DMS 273 (cell line): ENCODE measurements around the gene ACADVL.
A peak's percentile ranks its signal among the peaks of the same experiment; 100 is the strongest.

ENCODE experiments used
- DNase-seq: peaks from one replicate; lab custom pipeline; 2025; ENCODE audit not compliant: unreplicated experiment; lab: John Stamatoyannopoulos, UW

The ACADVL gene

DNA sequence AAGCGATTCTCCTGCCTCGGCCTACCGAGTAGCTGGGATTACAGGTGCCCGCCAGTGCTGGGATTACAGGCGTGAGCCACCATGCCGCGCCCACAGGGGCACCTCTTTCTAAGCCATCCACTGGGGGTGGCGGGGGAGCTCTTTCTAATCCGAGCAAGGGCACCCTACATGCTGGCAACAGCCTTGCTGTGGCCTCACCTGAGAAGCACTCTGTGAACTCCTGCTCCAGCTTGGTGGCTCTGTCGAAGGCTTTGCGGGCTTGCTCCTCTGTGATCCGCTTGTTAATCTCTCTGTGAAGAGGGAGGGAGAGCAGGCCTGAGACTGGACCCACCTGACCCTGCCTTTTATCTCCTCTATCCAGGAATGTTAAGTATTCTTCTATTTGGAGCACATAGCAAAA is 28.7 kb upstream of the ACADVL start:
- DNase-seq: no peak

DNA sequence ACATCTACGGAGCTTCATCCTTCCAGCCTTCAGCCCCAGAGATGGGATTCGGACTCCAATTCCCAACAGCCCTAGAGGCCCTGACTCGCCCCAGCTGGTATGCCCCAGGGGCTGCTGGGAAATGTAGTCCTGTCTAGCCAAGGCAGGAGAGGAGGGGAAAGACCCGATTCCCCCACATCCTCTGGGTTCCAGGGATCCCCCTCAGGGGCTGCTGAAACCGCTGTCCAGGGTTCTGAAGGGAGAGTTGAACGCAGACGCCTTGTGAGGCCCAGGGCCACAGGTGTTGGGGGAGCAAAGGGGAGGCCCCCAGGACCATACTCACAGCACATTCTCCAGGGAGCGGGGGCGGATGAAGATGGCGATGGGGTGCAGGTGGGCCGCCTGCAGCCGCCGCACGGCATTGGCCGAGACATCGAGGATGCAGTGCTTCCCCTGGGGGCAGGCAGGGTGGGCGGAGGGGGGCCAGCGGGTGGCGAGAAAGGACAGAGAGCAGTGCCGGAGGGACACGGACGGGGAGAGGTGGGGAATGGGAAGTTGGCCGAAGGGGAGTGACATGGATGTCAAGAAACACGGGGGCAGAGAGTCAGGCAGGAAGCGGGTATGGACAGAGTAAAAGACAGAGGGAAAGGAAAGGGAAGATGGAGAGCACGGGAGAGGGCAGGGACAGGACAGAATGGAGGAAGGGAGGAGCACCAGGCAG is 28.0 kb upstream of the ACADVL start:
- DNase-seq: peak; percentile 80

DNA sequence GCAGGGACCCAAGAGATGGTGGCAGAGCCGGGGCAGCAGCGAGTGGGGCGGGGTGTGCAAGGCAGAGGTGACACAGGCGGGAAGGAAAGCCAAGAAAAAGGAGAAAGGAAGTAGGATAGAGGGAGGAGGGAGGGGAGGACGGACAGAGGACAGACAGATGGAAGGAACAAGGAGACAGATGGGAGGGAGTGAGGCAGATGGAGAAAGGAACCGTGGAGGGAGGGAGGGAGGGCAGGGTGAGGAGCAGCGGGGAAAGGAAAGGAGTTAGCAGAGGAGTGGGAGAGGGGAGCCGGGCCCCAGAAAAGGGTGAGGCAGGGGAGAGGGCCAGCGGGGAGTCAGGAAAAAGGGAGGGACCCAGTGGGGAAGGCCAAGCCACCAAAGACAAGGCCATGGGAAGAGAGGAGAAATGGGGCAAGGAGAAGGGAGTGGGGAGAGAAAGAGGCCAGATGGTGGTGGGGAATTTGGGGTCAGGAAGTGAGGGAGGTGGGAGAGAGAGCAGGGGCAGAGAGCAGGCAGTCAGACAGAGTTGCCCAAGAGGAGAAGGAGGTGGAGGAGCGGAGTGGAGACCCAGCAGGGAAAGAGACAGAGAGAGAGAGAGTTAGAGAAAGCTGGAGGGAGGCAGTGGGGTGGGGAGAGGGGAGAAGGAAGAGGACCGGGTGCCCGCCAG is 27.3 kb upstream of the ACADVL start:
- DNase-seq: peak; percentile 89

DNA sequence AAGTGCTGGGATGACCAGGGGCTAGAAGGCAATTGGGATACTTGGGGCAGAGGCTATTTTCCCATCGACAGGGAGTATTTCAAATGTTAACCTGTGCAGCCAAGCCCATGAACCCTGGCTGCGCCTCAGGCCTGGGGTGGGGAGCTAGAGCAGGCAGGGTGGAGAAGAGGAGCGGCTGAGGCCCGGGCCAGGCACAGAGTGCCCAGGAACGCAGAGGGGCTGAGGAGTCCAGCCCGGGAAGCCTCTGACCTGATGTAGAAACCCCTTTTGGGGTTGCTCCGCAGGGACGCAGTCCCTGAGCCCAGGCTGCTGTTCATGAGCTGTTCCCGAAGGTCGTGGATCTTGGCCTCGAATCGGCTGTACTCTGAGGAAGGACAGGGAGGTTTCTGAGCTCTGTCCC is 23.8 kb upstream of the ACADVL start:
- no peak for DNase-seq

DNA sequence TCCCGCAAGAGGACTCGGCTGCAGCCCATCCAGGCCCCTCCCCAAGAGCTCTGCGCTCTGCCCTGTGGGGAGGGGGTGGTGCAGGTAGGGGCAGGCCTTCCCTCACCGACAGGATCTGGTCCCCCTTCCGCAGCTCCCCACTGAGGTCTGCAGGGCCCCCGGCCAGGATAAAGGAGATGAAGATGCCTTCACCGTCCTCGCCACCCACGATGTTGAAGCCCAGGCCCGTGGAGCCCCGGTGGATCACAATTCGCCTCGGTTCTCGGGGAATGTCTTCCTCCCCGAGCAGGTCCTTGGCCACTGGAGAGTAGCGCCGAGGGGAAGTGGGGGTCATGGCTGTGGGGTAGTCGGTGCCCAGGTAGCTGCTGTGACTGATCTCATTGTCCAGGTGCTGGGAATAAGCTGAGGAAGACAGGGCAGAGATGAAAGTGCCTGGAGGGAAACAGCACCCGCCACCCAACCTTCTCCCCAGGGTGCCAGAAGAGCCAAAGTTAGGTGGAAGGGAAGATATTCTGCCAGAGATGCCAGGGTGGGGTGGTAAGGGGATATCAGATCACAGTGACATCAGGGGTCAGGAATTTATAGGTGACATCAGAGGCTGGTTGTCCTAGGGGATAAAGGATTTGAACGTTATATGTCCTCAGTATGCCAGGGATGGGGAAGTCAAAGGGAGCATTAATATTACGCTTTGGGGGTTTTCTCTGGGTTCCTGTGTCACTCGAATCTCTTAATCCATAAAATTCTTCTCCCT is 22.9 kb upstream of the ACADVL start:
- no peak for DNase-seq

DNA sequence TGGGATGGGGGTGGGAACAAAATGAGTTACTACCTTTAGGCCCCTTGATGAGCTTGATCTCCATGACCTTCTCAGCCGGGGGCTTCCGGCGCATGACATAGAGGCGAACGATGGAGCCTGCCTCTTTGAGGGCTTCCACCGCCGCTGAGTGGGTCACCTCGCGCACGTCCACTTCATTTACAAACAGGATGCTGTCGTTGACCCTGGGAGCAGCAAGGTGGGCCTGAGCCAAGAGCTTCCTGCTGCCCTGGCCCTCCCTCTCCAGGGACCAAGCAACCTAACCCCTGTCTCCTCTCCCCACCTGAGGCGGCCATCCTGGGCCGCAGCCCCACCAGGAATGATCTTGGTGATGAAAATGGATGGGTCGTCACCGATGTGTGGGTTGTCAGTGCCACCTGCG is 16.3 kb upstream of the ACADVL start:
- no peak for DNase-seq

DNA sequence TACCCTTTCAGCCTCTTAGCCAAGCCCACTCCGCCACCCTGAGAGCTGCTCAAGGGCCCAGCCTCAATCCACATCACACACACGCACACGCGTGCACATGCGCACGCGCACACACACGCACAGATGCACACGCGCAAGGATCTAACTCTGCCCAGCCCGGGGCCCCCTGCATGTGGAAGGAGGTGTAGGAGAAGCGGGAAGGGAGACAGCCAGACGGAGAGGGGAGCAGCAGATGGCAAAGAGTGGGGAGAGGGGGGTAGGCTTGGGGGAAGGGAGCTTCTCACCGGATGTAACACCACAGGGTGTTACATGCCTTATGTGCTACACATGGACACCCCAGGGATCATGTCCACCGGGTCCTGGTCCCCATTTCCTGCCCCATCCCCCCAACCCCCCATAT is 15.4 kb upstream of the ACADVL start:
- peak; percentile 92 for DNase-seq

DNA sequence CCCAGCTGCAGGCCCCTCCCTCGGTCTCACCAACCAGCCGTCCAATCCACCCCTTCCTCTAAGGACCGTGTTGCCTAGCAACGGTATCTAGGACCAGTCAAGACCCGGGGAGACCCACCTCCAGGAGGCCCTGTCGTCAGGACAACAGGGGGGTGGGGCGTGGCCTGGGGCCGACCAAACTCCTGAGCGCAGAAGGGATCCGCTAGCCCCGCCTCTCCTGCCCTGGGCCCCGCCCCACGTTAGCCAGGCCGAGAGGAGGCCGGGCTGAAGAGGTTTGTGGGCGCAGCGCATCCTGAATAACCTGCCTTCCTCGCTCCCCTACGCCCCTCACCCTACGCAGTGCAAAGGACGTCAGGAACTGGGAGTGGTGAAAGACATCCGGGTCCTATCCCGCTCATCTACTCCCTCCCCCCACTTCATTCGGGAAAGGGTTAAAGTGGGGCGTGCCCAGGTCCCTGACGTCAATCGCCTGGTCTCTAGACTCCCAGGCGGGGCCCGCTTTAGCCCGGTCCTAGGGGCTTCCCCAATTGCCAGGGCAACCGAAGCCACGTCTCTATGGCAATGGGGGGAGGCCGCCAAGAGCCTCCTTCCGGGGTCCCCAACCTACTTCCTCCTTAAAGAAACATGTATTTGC is 14.8 kb upstream of the ACADVL start:
- DNase-seq: peak; percentile 98

DNA sequence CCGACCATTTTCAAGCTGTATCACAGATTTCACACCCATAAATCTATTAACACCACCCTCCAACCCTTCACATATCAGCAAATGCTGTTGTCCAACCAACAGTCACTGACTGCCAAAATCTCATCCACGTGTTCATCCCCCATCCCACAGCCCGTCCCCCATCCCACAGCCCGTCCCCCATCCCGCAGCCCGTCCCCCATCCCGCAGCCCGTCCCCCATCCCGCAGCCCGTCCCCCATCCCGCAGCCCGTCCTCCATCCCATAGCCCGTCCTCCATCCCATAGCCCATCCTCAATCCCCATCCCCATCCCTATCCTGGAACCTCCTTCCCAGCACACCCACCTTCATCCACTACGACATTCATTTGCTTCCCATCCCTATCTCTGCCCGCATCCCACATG is 14.2 kb upstream of the ACADVL start:
- no peak for DNase-seq

DNA sequence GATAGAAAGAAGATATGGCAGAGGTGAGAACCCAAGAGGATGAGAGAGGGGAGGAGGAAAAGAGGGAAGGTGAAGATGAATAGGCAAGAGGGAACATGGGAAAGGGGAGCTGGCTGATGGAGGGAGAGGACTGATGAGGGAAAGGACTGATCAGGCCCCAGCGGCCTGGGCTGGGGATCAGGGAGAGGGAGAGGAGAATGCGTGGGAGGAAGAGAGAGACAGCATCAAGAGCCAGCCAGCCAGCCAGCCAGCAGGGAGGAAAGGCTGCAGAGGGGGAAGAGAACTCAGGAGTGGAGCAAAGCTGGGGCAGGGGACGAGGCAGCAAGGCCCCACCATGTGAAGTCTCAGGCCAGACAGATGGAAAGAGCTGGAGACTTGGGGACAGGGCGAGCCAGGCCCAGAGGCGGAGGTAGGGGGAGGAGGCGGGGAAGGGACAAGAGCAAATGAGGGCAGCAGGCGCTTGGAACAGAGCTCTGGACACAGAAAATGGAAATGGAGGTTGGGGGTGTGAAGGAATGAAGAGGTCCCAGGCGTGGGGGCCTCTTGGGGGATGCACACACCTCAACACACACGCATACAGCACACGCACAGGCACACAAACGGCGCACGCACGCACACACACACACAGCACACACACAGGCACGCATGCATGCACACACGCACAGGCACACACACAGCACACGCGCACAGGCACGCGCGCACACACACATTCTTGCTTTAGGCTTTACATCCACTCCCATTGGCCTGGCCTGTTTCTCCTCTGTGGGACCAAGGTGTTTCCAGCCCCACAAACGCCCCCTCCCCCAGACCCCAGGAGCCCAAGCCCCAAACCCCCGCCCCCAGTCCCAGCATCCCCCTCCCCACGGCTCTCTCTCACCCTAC is 12.4 kb upstream of the ACADVL start:
- DNase-seq: peak; percentile 38

DNA sequence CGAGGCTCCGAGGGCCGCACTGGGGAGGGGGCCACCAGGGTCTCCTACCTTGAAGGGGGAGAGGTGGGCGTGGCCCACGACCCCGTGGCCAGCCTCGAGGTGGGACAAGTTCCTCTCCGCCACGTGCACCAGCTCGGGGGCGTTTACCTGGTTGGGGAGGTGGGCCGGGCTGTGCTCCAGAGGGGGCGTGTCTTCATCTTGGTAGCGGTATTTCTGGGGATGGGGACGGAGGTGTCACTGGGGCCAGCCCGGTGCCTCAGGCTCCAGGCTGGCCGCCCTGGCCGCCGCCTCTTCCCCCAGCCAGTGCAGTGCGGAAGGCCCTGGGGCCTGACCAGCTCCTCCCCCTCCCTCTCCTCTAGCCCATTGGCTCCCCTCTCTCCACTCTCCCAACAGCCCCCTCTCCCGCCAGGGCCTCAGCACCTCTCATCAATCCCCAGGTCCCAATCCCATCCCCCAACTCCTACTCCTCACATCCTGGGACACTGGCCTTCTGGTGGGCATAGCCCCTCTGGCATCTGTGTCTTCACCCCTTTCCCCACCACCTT is 11.6 kb upstream of the ACADVL start:
- DNase-seq: no peak

DNA sequence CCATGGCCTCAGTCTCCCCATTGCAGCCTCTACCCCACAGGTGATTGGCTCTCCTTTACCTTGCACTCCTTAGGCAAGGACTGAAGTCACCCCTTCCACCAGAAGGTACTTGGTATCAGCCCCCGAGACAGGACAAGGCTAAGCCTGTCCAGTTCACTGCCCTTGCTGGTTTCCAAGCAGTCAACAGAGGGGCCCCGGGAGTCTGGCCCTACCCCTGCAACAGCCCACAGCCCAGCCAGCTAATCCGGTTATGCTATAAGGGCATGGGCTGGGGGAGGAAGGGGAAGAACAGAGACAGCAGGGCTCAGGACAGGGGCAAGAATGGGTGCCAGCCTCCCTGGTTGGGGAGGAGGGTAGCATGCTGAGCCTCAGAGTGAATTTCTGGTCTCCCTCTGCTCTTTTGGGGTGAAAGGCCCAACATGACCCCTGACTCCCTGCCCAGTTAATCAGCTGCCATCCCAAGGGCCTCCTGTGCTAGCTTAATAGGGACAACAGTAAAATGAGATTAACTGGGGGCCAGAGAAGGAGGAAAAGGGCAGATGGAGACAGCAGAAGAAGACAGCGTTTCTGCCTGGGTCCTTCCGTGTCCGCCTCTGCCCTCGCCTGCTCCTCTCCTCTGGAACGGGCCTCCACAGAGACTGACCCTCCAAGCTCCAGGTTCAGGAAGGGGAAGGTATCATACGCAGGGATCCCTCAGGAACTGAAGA is 10.8 kb upstream of the ACADVL start:
- no peak for DNase-seq

DNA sequence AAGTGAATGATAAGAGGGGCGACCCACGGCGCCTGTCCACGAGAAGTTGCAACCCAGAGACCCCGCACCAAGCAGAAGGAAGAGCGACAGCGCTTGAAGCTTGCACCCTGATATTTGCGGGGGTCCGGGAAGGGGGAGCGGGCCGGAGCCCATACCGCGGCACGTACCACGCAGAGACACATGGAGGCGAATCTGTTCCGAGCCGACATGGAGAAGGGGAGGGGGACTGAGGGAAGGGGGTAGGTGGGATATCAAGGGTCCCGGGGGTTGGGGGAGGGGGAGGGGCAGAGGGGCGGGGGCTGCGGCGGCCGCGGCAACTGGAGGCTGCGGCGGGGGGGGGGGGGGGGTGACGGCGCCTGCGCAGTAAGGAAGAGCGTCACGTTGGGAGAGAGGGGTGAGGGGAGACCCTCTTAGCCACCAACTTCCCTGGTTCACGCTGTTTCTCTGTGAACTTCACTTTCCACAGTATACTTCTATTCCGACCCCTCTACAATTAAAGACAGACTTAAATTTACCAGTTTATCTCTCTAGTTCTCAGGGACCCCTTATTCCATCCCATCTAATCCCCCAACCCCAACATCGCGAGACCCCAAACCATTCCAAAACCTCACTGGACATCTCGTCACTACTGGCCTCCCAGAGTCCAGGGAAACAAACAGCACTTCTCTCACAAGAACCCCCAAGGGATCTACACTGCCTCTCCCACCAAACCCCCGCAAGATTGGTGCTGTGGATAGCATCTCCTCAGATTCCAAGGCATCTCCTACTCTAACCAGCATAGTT is 8.1 kb upstream of the ACADVL start:
- DNase-seq: no peak

DNA sequence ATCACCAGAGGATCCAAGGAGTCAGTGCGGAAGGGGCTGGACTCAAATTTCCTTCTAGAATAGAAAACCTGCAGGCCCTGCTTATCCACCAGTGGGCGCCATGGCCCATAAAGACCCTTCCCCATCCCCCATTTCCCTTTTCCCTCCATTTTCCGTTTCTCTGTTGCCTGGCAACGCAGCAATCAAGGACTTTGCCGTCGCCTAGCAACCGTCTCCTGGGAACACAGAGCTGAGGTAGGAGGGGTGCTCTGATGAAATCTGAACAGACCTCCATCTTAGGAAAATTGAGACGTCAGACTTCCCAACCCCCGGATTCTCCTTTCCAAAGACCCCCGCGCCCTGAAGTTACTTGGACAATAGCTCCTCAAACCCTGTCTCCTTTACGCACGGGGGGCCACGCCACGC is 5.8 kb upstream of the ACADVL start:
- DNase-seq: peak; percentile 96

DNA sequence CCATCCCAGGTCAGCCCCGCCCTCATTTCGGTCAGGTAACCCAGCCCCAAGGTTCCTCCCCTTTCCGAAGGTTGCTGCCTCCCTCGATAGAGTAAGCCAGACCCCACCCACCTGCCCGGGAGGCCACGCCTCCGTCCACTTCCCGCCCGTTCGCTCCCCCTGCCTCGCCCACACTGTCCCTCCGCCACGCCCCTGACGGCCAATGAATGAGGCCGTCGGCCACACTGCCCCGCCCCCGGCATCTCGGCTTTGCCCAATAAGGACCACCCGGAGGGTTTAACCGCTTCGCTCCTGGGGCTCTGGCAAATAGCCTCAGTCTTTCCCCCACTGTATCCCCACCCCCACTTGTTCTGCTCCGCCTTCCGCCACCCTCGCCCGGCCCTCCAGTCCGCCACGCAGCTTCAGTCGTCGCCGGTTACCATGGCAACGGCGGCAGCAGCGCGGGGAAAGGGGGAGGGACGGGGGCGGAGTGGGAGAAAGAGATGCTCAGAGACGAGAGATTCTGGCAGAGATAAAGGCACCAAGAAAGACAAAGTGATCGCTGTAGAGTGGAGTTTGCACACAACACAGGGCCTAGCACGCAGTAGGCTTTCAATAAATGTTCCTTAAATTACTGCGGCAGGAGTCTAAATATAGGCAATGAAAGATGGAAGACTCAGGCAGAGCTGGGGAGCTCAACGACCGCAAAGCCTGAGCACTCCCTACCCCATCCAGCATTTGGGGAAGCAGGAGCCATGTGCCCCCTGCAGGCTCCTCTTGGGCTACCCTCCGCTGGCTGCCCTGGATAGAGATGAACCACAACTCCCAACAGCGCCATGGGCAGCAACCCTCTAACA is 5.2 kb upstream of the ACADVL start:
- peak; percentile 98 for DNase-seq

DNA sequence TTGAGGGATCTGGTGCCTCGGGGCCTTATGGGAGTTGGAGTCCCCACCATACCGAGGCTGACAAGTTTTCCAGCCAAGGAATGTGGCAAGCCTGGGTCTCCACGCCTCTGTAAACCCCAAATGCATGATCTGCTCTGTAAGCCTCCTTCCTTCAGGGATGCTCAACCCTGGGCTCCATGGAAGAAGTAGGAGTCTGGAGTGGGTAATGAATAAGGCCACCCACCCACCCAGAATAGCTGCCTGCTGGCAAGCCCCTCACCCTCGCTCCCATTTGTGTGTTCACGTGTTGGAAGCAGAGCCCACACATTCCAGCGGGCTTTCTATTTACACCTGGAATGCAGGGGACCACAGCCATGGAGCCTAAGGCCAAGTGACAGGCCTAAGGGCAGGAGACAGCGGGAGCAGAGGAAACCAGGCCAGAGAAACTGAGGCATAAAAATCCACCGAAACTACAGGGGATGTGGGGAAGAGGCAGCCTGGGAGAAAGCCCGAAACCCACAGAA is 4.6 kb upstream of the ACADVL start:
- DNase-seq: no peak

DNA sequence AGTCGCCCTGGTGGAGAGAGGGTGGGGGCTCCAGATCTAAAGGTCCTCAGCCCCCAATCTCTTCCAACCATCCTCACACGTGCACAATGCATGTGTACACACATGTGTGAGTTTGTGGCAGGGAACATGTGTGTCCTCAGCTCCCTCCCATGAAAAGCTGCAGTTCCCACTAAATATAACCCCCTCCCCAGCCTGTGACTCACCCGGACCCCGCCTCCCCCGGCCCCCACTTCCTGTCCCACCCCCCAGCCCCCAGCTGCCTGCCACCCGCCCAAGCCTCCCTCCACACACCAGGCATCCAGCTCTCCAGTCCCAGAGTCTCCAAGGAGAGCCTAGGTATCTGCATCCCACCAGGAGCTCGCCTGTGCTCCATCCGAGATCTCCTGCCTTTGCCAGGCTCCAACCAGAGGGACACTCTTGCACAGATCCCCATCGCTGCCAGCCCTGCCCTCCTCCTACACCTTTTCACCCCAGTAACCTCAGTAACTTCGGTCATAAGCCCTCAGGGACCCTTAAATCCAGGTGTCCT is 4.0 kb upstream of the ACADVL start:
- peak; percentile 53 for DNase-seq
